ENCODE data around the gene MAPK8. TPM values are rescaled to one million over a fixed set of nuclear protein-coding genes. Genes with fewer than 3 reads are reported as not detected.
"Not testable (repeated sequence)": the region's sequence is repeated elsewhere in the genome, so short reads cannot be mapped to it uniquely, and the experiment has no call there.

The MAPK8 gene
- total RNA-seq, 1 experiment from 2014 or later = 52.9 TPM

- ChIA-PET CTCF (interaction anchor here (0.6 to 1.5 kb wide), 2 partner anchors 12 to 48 kb away, joined by 4 to 7 read pairs; no protein-coding TSS in a partner anchor), POLR2A (no interaction called here)
- Mint-ChIP-seq H3K4me3 (ENCODE audit: unreplicated experiment) (no peak overlapping the region), H3K27me3 (ENCODE audit: insufficient read depth, unreplicated experiment) (peaks cover 20% of the 10 kb centered on the region), H3K36me3 (ENCODE audit: insufficient read depth, unreplicated experiment) (no peaks in the 10 kb centered on the region), H3K27ac (ENCODE audit: low read depth, unreplicated experiment) (no peak overlapping the region), H3K4me1 (ENCODE audit: insufficient read depth, unreplicated experiment) (no peaks in the 10 kb centered on the region), H3K9me3 (ENCODE audit: unreplicated experiment) (no peaks in the 10 kb centered on the region)
- BruUV-seq (replicated peaks) = no TSS peak
- TF ChIP-seq CTCF (IDR thresholded peaks at IDR 0.05; ENCODE audit: unreplicated experiment) = no peak
- intact Hi-C loops (cut with micrococcal nuclease) = no loop called here
- DNase-seq (ENCODE audit: unreplicated experiment) = no peak
These were observed 29.4 kb upstream of the MAPK8 start for GRCh38 chr10:48277093-48277492.

DNA sequence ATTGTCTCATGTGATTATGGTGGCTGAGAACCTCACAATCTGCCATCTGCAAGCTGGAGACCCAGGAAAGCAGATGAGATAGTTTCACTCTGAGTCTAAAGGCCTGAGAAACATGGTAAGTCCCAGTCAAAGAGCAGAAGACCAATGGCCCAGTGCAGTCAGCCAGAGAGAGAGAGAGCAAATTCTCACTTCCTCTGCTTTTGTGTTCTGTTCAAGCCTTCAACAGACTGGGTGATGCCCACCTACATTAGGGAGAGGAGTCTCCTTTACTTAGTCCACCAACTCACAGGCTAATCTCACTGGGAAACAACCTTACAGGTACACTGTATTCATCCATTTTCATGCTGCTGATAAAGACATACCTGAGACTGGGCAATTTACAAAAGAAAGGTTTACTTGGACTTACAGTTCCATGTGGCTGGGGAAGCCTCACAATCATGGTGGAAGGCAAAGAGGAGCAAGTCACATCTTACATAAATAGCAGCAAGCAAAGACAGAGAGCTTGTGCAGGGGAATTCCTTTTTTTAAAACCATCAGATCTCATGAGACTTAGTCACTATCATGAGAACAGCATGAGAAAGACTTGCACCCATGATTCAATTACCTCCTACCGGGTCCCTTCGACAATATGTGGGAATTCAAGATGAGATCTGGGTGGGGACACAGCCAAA lies 27.3 kb upstream of the MAPK8 start:
- POLR2A ChIA-PET = no interaction called here
- Mint-ChIP-seq H3K27me3 (ENCODE audit: insufficient read depth, unreplicated experiment) (peaks cover 21% of the 10 kb centered on the region), H3K27ac (ENCODE audit: low read depth, unreplicated experiment) (no peak overlapping the region), H3K9me3 (ENCODE audit: unreplicated experiment) (peaks cover 9% of the 10 kb centered on the region), H3K36me3 (ENCODE audit: insufficient read depth, unreplicated experiment) (no peaks in the 10 kb centered on the region), H3K4me3 (ENCODE audit: unreplicated experiment) (no peak overlapping the region), H3K4me1 (ENCODE audit: insufficient read depth, unreplicated experiment) (no peaks in the 10 kb centered on the region)
- intact Hi-C loops (cut with micrococcal nuclease) = no loop called here
- no peak for TF ChIP-seq CTCF (IDR thresholded peaks at IDR 0.05; ENCODE audit: unreplicated experiment)
- CTCF ChIA-PET = interaction anchor here (0.7 to 1.8 kb wide), 3 partner anchors 10 to 62 kb away, joined by 3 to 7 read pairs (median 3); no protein-coding TSS in a partner anchor
- no TSS peak for BruUV-seq (replicated peaks)
- no peak for DNase-seq (ENCODE audit: unreplicated experiment)

DNA sequence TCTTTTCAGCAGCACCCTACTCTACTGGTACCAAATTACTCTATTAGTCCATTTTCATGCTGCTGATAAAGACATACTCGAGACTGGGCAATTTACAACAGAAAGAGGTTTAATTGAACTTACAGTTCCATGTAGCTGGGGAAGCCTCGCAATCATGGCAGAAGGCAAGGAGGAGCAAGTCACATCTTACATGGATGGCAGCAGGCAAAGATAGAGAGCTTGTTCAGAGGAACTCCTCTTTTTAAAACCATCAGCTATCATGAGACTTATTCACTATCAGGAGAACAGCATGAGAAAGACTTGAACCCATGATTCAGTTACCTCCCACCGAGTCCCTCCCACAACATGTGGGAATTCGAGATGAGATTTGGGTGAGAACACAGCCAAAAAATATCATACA lies 24.8 kb upstream of the MAPK8 start:
- peaks cover 35% of the 10 kb centered on the region for H3K27me3 Mint-ChIP-seq (ENCODE audit: insufficient read depth, unreplicated experiment)
- H3K4me1 Mint-ChIP-seq (ENCODE audit: insufficient read depth, unreplicated experiment) = not testable (repeated sequence)

GRCh38 chr10:48282829-48283228 lies 23.6 kb upstream of the MAPK8 start:
- no peak for TF ChIP-seq CTCF (IDR thresholded peaks at IDR 0.05; ENCODE audit: unreplicated experiment)
- H3K36me3 Mint-ChIP-seq (ENCODE audit: insufficient read depth, unreplicated experiment) = no peaks in the 10 kb centered on the region
- peaks cover 9% of the 10 kb centered on the region for H3K9me3 Mint-ChIP-seq (ENCODE audit: unreplicated experiment)
- CTCF ChIA-PET = interaction anchor here (0.6 to 1.3 kb wide), 2 partner anchors 9 to 12 kb away, joined by 3 read pairs; no protein-coding TSS in a partner anchor
- H3K4me3 Mint-ChIP-seq (ENCODE audit: unreplicated experiment) = no peak overlapping the region
- BruUV-seq (replicated peaks) = no TSS peak
- DNase-seq (ENCODE audit: unreplicated experiment) = no peak
- intact Hi-C loops (cut with micrococcal nuclease) = no loop called here
- no peaks in the 10 kb centered on the region for H3K4me1 Mint-ChIP-seq (ENCODE audit: insufficient read depth, unreplicated experiment)
- H3K27me3 Mint-ChIP-seq (ENCODE audit: insufficient read depth, unreplicated experiment) = peaks cover 37% of the 10 kb centered on the region
- no peak overlapping the region for H3K27ac Mint-ChIP-seq (ENCODE audit: low read depth, unreplicated experiment)
- POLR2A ChIA-PET = no interaction called here

More for the DNA sequence above, 24.8 kb upstream of the MAPK8 start:
- DNase-seq (ENCODE audit: unreplicated experiment); H3K9me3 Mint-ChIP-seq (ENCODE audit: unreplicated experiment); H3K27ac Mint-ChIP-seq (ENCODE audit: low read depth, unreplicated experiment); POLR2A ChIA-PET; H3K4me3 Mint-ChIP-seq (ENCODE audit: unreplicated experiment); intact Hi-C loops (cut with micrococcal nuclease); H3K36me3 Mint-ChIP-seq (ENCODE audit: insufficient read depth, unreplicated experiment); CTCF ChIA-PET; BruUV-seq (replicated peaks): not testable (repeated sequence)

Measured in MCF 10A (cell line).